ENCODE data around the gene MEAF6. TPM values are rescaled to one million over a fixed set of nuclear protein-coding genes. Genes with fewer than 3 reads are reported as not detected.

MEAF6 gene
- 54.8 and 58.7 TPM in 2 replicates for total RNA-seq

DNA sequence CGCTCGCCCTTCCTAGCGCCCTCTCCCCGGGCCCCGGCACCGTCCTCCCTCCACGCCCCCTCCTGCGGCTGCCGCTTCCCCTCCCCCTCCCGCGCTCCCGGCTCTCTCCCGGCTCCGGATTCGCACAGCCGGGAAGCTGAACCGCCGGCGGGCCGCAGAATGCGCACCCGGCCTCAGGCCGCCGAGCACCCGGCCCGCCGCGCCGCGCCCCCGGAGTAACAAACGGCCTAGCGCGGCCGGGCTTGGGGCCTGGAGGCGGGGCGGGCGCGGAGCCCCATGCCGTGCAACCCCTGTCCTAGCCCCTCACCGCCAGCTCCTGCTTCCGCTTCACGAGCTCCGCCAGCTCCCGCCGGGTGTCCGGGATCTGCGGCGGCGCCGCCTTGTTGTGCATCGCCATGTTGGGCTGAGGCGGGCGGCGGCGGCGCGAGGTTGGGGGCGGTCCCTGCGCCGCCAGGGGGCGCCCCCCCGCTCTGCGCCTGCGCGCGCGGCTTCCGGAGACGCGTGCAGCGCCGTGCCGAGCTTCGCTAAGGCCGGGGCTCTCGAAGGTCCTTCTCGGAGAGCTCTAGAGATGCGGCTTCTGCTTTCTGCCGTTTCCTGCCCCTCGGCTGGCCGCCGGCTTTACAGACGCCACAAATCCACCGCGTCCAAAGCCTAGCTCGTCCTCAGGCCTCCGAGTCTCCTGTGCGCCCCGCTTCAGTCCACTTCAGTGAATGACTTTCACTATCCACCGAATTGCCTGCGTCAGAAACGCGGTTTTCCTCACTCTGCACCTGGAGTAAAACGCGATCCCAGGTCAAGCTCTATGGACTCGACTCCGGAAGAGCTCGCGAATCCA lies at the start of gene MEAF6:
Gene MEAF6, minus strand, starts transcription at position 417 of the 835 bp plus-strand sequence. Its CDS starts 20 bp downstream, at position 397.

DNA sequence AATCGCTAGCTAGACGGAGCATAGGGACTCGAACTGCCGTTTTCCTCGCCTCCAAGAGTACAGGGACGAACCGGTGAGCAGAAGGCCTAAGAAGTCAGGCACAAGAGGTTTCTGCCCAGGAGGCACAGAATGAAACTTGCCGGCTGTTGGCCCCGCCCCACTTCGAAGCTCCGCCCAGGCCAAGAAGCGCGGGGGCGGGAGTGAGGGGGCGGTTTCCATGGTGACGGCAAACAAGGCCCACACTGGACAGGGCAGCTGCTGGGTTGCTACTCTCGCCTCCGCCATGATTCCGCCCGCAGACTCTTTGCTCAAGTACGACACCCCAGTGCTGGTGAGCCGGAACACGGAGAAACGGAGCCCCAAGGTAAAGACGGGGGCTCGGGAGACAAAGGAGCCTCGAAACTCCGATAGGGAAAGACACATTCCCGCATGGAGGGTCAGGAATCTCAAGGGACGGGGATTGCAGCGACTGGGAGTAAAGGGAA lies 42.2 kb upstream of the MEAF6 start, which contains the start of gene DNALI1:
Gene DNALI1, plus strand, starts transcription at position 229 of the 485 bp plus-strand sequence. Its CDS starts 55 bp downstream, at position 284.

DNA sequence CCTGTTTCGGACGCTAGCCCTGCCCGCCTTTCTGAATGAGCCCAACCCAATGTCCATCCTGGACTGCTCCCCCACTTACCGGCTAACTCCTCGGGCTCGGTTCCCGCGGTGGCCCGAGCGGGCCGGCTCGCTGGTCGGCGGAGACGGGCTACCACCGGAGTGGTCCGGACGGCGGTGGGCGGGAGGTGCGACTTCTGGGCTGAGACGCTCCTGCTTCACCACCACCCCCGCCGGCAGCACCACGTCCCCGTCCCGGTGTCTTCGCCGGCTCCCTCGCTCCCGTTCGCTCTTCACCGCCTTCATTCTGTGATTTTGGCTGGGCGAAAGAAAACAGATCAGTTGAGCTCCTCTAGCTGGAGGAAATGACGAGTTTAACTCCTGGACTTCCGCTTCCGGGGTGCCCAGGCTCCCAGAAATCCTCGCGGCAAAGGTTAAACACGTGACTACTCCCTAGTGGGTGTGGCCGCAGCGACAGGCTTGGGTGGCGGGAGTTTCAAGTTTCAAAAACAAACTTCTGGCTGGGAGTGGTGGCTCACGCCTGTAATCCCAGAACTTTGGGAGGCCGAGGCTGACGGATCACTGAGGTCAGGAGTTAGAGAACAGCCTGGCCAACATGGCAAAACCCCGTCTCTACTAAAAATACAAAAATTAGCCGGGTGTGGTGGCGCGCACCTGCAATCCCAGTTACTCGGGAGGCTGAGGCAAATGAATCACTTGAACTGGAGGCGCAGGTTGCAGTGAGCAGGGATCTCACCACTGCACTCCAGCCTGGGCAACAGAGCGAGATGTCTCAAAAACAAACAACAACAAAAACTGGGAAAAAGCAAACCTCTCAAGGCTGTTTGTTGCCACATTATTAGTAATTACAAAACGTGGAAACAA lies 39.6 kb upstream of the MEAF6 start, which contains the start of gene SNIP1:
Gene SNIP1, minus strand, starts transcription at position 367 of the 882 bp plus-strand sequence. Its CDS starts 64 bp downstream, at position 303.

DNA sequence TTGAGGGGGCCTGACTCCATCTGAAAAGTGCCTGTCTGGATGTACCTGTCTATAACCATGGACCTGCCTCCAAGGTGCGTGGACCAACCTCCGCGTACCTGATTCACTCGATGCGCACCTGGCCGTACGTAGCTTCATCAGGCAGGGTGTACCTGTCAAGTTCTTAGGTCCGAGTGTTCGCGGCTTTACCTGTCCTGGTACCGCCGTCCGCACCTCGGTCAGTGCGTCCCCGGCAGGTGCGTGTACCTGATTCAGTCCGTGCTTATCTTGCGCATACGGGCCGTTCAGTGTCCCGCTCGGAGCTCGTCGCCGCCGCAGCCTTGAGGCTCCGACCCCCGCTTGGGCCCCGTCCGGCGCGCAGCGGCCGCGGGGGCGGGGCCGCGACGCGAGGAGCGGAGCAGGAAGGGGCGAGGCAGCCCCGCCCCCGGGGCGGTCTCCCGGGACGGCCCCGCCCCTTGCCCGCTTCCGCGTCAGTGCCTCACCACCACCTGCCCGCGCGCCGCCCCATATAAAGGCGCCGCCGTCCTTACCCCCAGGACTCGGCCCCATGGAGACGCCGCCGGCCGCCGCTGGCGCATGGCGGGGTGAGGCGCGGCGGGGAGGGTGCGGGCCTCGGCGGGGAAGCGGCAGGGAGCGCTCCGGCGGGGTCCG lies 40.4 kb downstream of the MEAF6 start, which contains the start of gene ZC3H12A:
Gene ZC3H12A, plus strand, starts transcription at position 535 of the 651 bp plus-strand sequence. CDS start 917 bp downstream, outside the sequence.

Other genes starting within 250 kb of the MEAF6 start
- 15.0 and 43.6 TPM in 2 replicates for gene ZC3H12A, start 40.2 kb downstream of the MEAF6 start, total RNA-seq
- gene SNIP1, start 39.5 kb upstream of the MEAF6 start, total RNA-seq: 17.7 and 21.2 TPM in 2 replicates
- 8.0 and 12.6 TPM in 2 replicates for gene DNALI1, start 42.2 kb upstream of the MEAF6 start, total RNA-seq
- 23.2 and 40.1 TPM in 2 replicates for gene GNL2, start 81.2 kb upstream of the MEAF6 start, total RNA-seq
- gene RSPO1, start 120.1 kb upstream of the MEAF6 start, total RNA-seq: under 0.01 and 0.08 TPM in 2 replicates
- gene CDCA8, start 177.8 kb upstream of the MEAF6 start, total RNA-seq: 6.2 and 17.8 TPM in 2 replicates